Measurements from ENCODE around the gene FA2H. TPM values are rescaled to one million over a fixed set of nuclear protein-coding genes. Genes with fewer than 3 reads are reported as not detected.

FA2H gene
- total and polyA plus RNA-seq, 10 of the 15 experiments (the other 5 are each of a cell fraction or from before 2014, with no cell fraction given), result 0.05 to 0.73 (median 0.51) TPM; not detected in 3

DNA sequence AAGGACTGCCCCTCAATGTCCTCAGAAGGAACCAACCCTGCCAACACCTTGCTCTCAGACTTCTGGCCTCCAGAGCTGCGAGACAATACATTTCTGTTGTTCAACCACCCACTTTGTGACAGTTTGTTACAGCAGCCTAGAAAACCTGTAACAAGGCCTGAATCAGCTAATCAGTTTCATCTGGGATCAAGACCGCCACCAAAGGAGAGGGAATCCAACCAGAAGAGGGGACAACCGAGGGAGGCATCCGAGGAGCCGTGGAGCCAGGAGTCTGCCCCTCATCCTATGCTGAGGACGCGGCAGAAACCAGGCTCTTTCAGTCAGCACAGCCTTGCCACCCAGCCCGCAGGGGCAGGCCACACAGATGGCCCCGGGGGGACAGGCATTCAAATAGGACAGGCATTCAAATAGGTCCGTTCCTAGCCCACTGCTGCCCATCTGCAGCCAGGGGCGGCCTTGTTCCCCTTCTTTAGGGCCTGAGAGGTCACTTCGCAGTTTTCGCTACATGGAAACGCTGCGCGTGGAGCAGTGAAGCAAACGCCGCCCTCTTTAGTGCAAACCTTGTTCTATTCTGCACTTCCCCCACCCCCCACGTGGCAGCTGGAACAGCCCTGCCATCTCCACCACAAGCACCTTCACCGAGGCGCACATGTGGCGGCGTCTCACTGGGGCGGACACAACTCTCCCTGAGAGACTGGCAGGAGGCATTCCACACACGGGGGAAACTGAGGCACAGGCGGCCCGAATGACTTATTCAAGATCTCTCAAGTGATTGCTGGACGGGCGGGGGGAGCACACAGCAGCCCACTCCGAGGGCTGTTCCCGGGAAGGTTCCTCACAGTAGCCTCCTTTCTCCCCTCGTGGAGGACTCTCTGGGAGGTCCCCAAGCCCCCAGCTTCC is 26.7 kb downstream of the FA2H start (continued):
- TF ChIP-seq, protein P1, sequence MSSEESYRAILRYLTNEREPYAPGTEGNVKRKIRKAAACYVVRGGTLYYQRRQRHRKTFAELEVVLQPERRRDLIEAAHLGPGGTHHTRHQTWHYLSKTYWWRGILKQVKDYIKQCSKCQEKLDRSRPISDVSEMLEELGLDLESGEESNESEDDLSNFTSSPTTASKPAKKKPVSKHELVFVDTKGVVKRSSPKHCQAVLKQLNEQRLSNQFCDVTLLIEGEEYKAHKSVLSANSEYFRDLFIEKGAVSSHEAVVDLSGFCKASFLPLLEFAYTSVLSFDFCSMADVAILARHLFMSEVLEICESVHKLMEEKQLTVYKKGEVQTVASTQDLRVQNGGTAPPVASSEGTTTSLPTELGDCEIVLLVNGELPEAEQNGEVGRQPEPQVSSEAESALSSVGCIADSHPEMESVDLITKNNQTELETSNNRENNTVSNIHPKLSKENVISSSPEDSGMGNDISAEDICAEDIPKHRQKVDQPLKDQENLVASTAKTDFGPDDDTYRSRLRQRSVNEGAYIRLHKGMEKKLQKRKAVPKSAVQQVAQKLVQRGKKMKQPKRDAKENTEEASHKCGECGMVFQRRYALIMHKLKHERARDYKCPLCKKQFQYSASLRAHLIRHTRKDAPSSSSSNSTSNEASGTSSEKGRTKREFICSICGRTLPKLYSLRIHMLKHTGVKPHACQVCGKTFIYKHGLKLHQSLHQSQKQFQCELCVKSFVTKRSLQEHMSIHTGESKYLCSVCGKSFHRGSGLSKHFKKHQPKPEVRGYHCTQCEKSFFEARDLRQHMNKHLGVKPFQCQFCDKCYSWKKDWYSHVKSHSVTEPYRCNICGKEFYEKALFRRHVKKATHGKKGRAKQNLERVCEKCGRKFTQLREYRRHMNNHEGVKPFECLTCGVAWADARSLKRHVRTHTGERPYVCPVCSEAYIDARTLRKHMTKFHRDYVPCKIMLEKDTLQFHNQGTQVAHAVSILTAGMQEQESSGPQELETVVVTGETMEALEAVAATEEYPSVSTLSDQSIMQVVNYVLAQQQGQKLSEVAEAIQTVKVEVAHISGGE (CRISPR knock-in tag; IDR thresholded peaks at IDR 0.05), result no peak
- TF ChIP-seq POLR2A (IDR thresholded peaks at IDR 0.05; ENCODE audit: low read depth, low read length) (no peak), ZSCAN29 (IDR thresholded peaks at IDR 0.05) (no peak)

DNA sequence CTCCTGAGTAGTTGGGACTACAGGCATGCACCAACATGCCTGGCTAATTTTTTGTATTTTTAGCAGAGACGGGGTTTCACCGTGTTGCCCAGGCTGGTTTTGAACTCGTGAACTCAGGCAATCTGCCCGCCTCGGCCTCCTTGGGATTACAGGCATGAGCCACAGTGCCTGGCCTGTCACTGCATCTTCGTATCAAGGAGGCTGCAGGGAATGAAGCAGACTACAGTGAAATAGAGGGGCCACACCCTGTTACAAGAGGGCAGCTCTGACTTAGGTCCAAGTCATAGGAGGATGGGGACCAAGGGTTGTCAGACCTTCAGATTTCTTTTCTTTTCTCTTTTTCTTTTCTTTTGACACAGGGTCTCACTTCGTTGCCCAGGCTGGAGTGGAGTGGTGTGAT is 28.7 kb downstream of the FA2H start:
- no peak overlapping the region for H2AFZ ChIP-seq (ENCODE audit: control insufficient read depth, low read depth, low read length)
- no peaks in the 10 kb centered on the region for H4K20me1 ChIP-seq (ENCODE audit: control insufficient read depth, insufficient read depth)
- SMC1A ChIA-PET (ENCODE audit: uncharacterized antibody, unreplicated experiment), result no interaction called here
- no peak overlapping the region for H3K4me2 ChIP-seq (ENCODE audit: control insufficient read depth, insufficient read depth)
- BruUV-seq (replicated peaks), result no TSS peak
- in situ Hi-C loops (cut with MboI) (no loop called here), intact Hi-C loops (cut with micrococcal nuclease; ENCODE audit: unreplicated experiment) (no loop called here)
- whole genome bisulfite sequencing (ENCODE audit: insufficient coverage, insufficient replicate concordance, low lambda C conversion rate, missing lambda C conversion rate), result 56% methylated on average over 6 of the region's 7 CpGs
- RAD21 ChIA-PET (ENCODE audit: unreplicated experiment), result no interaction called here
- no peak overlapping the region for H3K9ac ChIP-seq (ENCODE audit: control insufficient read depth, insufficient read depth, low read length)
- CTCF ChIA-PET, result no interaction called here
- H3K36me3 ChIP-seq (ENCODE audit: control insufficient read depth in 2 of 2, insufficient read depth in 2 of 2, low read length in 1 of 2), result no peaks in the 10 kb centered on the region
- no peaks in the 10 kb centered on the region for H3K9me3 ChIP-seq (replicated peaks; ENCODE audit: control insufficient read depth, insufficient read depth, low read length)
- H3K4me3 ChIP-seq, result no peak overlapping the region
- FAIRE-seq, result no peak
- DNase-seq (ENCODE audit: low read depth, low spot score), result no peak
- H3K4me1 ChIP-seq (ENCODE audit: control insufficient read depth, insufficient read depth, low read length), result peaks cover 7% of the 10 kb centered on the region; the same call in 1 of the 2 replicates
- H3K27me3 ChIP-seq (replicated peaks in 1 of 2; ENCODE audit: control insufficient read depth in 2 of 2, insufficient read depth in 2 of 2, low read length in 1 of 2), result no peaks in the 10 kb centered on the region; a peak in 1 of 4 replicates
- H3K79me2 ChIP-seq (ENCODE audit: control insufficient read depth, insufficient read depth, low read length), result no peaks in the 10 kb centered on the region
- no peak for ATAC-seq
- no peak overlapping the region for H3K27ac ChIP-seq (ENCODE audit: control insufficient read depth, insufficient read depth)
- POLR2A ChIA-PET, result no interaction called here
- no peak for TF ChIP-seq MEF2B (IDR thresholded peaks at IDR 0.05; ENCODE audit: partially characterized antibody, poor library complexity, severe bottlenecking)
- no peak for TF ChIP-seq MTA2 (IDR thresholded peaks at IDR 0.05; ENCODE audit: low read depth)
- TF ChIP-seq CUX1 (IDR thresholded peaks at IDR 0.05; ENCODE audit: insufficient replicate concordance, low read depth, low read length), result no peak
- TF ChIP-seq ZBTB40 (IDR thresholded peaks at IDR 0.05; ENCODE audit: borderline replicate concordance), result no peak
- TF ChIP-seq JUNB (IDR thresholded peaks at IDR 0.05), result no peak
